Body of pancreas (tissue), 4 donors: ENCODE results near the gene RPS27L.

Experiments used
- POLR2A ChIP-seq, 3 donors: fragments of 450-650 bp; IDR thresholded peaks; one replicate each; pipeline ENCODE4 v1.6.1; 2016; ENCODE audit warnings: antibody characterized with exemption in 3 of 3, mild to moderate bottlenecking in 2 of 3
- TF ChIP-seq, protein P1 (sequence below), 7 experiments: fragments of 450-650 bp in 4 of 7; fragments of 200-600 bp in 3 of 7; sonication (generic) in 3 of 7; IDR thresholded peaks; one replicate each; pipeline ENCODE4 v1.5.1; 2016 to 2019; ENCODE audit warnings: antibody characterized with exemption in 7 of 7

GRCh38 chr15:63135281-63135680 lies 22.0 kb downstream of the RPS27L start:
- TF ChIP-seq, protein P1, sequence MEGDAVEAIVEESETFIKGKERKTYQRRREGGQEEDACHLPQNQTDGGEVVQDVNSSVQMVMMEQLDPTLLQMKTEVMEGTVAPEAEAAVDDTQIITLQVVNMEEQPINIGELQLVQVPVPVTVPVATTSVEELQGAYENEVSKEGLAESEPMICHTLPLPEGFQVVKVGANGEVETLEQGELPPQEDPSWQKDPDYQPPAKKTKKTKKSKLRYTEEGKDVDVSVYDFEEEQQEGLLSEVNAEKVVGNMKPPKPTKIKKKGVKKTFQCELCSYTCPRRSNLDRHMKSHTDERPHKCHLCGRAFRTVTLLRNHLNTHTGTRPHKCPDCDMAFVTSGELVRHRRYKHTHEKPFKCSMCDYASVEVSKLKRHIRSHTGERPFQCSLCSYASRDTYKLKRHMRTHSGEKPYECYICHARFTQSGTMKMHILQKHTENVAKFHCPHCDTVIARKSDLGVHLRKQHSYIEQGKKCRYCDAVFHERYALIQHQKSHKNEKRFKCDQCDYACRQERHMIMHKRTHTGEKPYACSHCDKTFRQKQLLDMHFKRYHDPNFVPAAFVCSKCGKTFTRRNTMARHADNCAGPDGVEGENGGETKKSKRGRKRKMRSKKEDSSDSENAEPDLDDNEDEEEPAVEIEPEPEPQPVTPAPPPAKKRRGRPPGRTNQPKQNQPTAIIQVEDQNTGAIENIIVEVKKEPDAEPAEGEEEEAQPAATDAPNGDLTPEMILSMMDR (IDR thresholded peaks at IDR 0.05), result no peak
- no peak for TF ChIP-seq POLR2A (IDR thresholded peaks at IDR 0.05)
